A673 (cell line): ENCODE results near the gene SUPT20HL2.
"Not testable (repeated sequence)": the region's sequence is repeated elsewhere in the genome, so short reads cannot be mapped to it uniquely, and the experiment has no call there.

ENCODE experiments used
- CTCF ChIP-seq: fragments of 300-800, 200-600 bp; sonication (generic); conservative IDR thresholded peaks from 2 replicates; pipeline ENCODE4 v1.5.1; 2017; ENCODE audit warnings: low read depth, mild to moderate bottlenecking, antibody characterized with exemption, low read length, moderate library complexity, mixed read lengths
- EZH2 ChIP-seq: fragments of 200-600 bp; sonication (generic); IDR thresholded peaks from 2 replicates; pipeline ENCODE4 v1.6.1; 2017; ENCODE audit warnings: borderline replicate concordance, low read depth, mild to moderate bottlenecking, mixed read lengths, antibody characterized with exemption, low read length; ENCODE audit not compliant: poor library complexity, severe bottlenecking

GRCh38 chrX:24310916-24311315, 3.0 kb downstream of the SUPT20HL2 start:
- TF ChIP-seq CTCF, EZH2: not testable (repeated sequence)
